Loucy (cell line): ENCODE measurements around the gene MOV10L1.

Experiments used
- H2AFZ ChIP-seq: fragments of 200-600 bp; sonication (generic); 2 replicates; pipeline ENCODE4 v1.6.0; 2016; ENCODE audit warnings: antibody characterized with exemption, mild to moderate bottlenecking, low read length, moderate library complexity
- H3F3A ChIP-seq: fragments of 200-600 bp; 2 replicates; pipeline ENCODE4 v1.6.0; 2016; ENCODE audit warnings: antibody characterized with exemption, low read depth, mild to moderate bottlenecking
- H3K27me3 ChIP-seq: fragments of 200-600 bp; sonication (generic); 2 replicates; pipeline ENCODE4 v1.6.1; 2014; ENCODE audit warnings: low read length, mild to moderate bottlenecking; ENCODE audit not compliant: insufficient read depth, poor library complexity, severe bottlenecking
- H3K36me3 ChIP-seq: fragments of 200-600 bp; sonication (generic); 2 replicates; pipeline ENCODE4 v1.6.1; 2016; ENCODE audit warnings: low read length; ENCODE audit not compliant: insufficient read depth
- H3K4me1 ChIP-seq: fragments of 200-600 bp; sonication (generic); 2 replicates; pipeline ENCODE4 v1.5.1; 2014; ENCODE audit warnings: low read length, mild to moderate bottlenecking; ENCODE audit not compliant: insufficient read depth, poor library complexity, severe bottlenecking
- H3K4me2 ChIP-seq: fragments of 200-600 bp; sonication (generic); 2 replicates; pipeline ENCODE4 v1.6.0; 2014; ENCODE audit warnings: antibody characterized with exemption, low read length, low read depth, mild to moderate bottlenecking; ENCODE audit not compliant: poor library complexity, severe bottlenecking
- H3K4me3 ChIP-seq: fragments of 200-600 bp; sonication (generic); 2 replicates; pipeline ENCODE4 v1.5.1; 2014; ENCODE audit warnings: low read length, mild to moderate bottlenecking, mixed read lengths; ENCODE audit not compliant: poor library complexity, severe bottlenecking
- H3K79me2 ChIP-seq: fragments of 200-600 bp; sonication (generic); 2 replicates; pipeline ENCODE4 v1.6.1; 2014; ENCODE audit warnings: low read length; ENCODE audit not compliant: insufficient read depth
- H3K9ac ChIP-seq: fragments of 200-600 bp; sonication (generic); 2 replicates; pipeline ENCODE4 v1.6.0; 2014; ENCODE audit warnings: mild to moderate bottlenecking, low read depth, low read length, moderate library complexity; ENCODE audit not compliant: poor library complexity, severe bottlenecking
- H3K9me2 ChIP-seq: fragments of 200-600 bp; sonication (generic); replicated peaks from 2 replicates; pipeline ENCODE4 v1.6.1; 2016; ENCODE audit warnings: low read depth, low read length, mixed read lengths
- H3K9me3 ChIP-seq: fragments of 200-600 bp; sonication (generic); 2 replicates; pipeline ENCODE4 v1.6.1; 2014; ENCODE audit warnings: mild to moderate bottlenecking, antibody characterized with exemption, low read length, low read depth; ENCODE audit not compliant: insufficient read depth
- H4K20me1 ChIP-seq: fragments of 200-600 bp; sonication (generic); 2 replicates; pipeline ENCODE4 v1.6.0; 2014; ENCODE audit warnings: antibody characterized with exemption, low read length, mild to moderate bottlenecking; ENCODE audit not compliant: insufficient read depth, poor library complexity, severe bottlenecking
- CTCF ChIP-seq: fragments of 200-600 bp; sonication (generic); conservative IDR thresholded peaks from 2 replicates; pipeline ENCODE4 v1.5.1; 2014; ENCODE audit warnings: mild to moderate bottlenecking, antibody characterized with exemption, low read length
- EZH2phosphoT487 ChIP-seq: fragments of 200-600 bp; IDR thresholded peaks from 2 replicates; pipeline ENCODE4 v1.6.1; 2018; ENCODE audit warnings: antibody characterized with exemption, mild to moderate bottlenecking, moderate library complexity, borderline replicate concordance

Gene MOV10L1

DNA sequence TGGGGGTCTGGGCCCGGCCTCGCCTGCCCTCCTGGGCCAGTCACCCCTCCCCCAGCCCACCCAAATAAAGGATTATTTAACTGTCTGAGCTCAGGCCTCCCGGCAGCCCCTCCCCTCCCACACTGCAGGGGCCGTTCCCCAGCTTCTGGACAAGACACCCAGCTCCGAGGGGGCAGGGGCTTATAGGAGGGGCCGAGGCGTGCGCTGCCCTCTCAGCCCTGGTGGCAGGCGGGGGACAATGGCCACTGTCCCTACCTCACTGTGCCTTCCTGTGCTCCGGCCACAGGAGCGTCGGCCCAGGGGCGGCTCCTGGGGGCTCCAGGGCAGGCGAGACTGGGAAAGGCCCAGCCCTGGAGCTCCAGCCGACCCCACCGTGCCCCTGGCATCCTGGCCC, 108.8 kb downstream of the MOV10L1 start:
- Histone ChIP-seq H3K4me1 (peaks cover 10% of the 10 kb centered on the region), H3F3A (no peaks in the 10 kb centered on the region), H3K79me2 (peaks cover 38% of the 10 kb centered on the region), H3K9me3 (no peaks in the 10 kb centered on the region), H3K4me2 (no peak overlapping the region), H4K20me1 (peaks cover 19% of the 10 kb centered on the region), H3K9me2 (no peaks in the 10 kb centered on the region), H3K27me3 (no peaks in the 10 kb centered on the region), H3K36me3 (peaks cover 19% of the 10 kb centered on the region; the same call in 1 of the 2 replicates), H3K9ac (no peak overlapping the region), H3K4me3 (no peak overlapping the region), H2AFZ (no peak overlapping the region)
- TF ChIP-seq EZH2phosphoT487 (no peak), CTCF (no peak)

DNA sequence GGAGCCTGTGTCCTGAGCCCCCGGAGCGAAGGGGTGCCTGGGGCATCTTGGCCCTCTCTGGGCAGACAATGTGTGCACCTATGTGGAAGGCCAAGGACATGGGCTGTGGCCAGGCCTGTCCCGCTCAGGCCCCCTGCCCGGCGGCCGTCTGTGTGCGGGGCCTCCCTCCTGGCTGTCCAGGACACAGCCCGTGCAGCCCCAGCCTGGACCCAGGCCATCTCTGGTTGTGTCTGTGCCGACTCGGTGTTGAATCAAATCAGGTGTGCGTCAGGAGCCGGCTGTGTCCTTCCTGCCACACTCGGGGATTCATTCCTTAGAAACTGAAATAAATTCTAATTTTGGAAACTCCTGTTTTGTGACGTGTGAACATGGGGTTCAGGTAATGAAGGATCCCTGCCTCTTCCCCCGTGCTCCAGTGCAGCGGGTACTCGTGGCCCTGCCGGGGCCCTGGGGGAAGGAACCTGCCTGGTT, 109.5 kb downstream of the MOV10L1 start:
- Histone ChIP-seq H3K4me2 (no peak overlapping the region), H3K36me3 (peaks cover 16% of the 10 kb centered on the region; the same call in 1 of the 2 replicates), H3K4me1 (peaks cover 10% of the 10 kb centered on the region), H3K9me3 (no peaks in the 10 kb centered on the region), H3K9ac (no peak overlapping the region), H3K4me3 (no peak overlapping the region), H3K79me2 (peaks cover 31% of the 10 kb centered on the region), H3K27me3 (no peaks in the 10 kb centered on the region), H3K9me2 (no peaks in the 10 kb centered on the region), H4K20me1 (peaks cover 19% of the 10 kb centered on the region), H3F3A (no peaks in the 10 kb centered on the region), H2AFZ (no peak overlapping the region)
- TF ChIP-seq EZH2phosphoT487, result no peak
- no peak for TF ChIP-seq CTCF

- peaks cover 10% of the 10 kb centered on the region for H3K4me1 ChIP-seq
- H3K79me2 ChIP-seq, result peaks cover 25% of the 10 kb centered on the region
- H3K9me2 ChIP-seq, result no peaks in the 10 kb centered on the region
- H3K27me3 ChIP-seq, result no peaks in the 10 kb centered on the region
- H3K4me2 ChIP-seq, result peak overlapping the region; percentile 79
- no peak for TF ChIP-seq CTCF
- no peak for TF ChIP-seq EZH2phosphoT487
- H3K36me3 ChIP-seq, result peaks cover 10% of the 10 kb centered on the region; the same call in 1 of the 2 replicates
- no peaks in the 10 kb centered on the region for H3K9me3 ChIP-seq
- H2AFZ ChIP-seq, result peak overlapping the region; percentile 67; the same call in 1 of the 2 replicates
- H4K20me1 ChIP-seq, result peaks cover 19% of the 10 kb centered on the region
- H3F3A ChIP-seq, result no peaks in the 10 kb centered on the region
- peak overlapping the region; percentile 61 for H3K9ac ChIP-seq
- H3K4me3 ChIP-seq, result peak overlapping the region; percentile 84
Observed at GRCh38 chr22:50199829-50200460, 110.1 kb downstream of the MOV10L1 start.
